Retina (tissue), 1 donor: ENCODE results near the gene C6orf89.

Experiments
- DNase-seq: peaks from one replicate; pipeline ENCODE4 v3.0.0-alpha.2; 2016

The C6orf89 gene

GRCh38 chr6:36954262-36954931 is 68.6 kb downstream of the C6orf89 start, which contains the start of gene PI16:
TSS of gene PI16 (plus strand) at chr6:36954738. CDS start at chr6:36954761, 23 bp downstream.
- no peak for DNase-seq

- no peak for DNase-seq
Measured at GRCh38 chr6:36955136-36955535, 69.4 kb downstream of the C6orf89 start.

DNA sequence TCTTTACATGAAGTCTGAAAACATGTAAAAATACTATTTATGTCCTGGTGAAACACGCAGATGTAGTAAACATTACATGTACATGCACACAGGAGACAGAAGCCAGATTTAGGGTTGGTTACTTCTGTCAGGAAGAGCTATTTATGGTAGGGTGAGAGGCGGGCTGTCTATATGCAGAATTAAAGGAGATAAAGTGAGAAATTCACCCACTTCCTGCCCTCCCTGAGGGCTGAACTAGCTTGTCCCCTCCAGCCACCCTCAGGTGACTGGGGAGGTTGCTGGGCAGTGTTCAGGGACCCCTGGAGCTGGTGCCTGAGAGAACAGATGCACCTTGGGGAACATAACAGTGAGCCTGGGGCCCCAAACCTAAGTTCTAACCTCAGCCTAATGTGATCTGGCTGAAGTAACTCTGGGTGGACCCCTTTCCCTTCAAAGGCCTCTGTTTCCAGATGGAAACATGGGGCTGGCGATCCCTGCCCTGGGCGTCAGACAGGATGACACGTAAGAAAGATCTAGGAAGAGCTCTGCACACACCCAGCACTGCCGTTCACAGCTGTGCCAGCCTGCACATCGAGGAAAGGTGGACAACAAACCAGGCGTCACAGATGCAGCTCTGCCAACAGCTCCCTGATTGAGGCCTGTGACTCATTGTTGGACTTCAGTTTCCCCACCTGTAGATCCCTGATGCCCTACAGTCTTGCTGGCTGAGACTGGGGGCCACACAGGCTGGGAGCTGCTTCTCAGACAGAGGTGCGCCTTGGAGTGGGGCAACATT is 70.1 kb downstream of the C6orf89 start:
- DNase-seq, result no peak

- DNase-seq, result no peak
Measured at GRCh38 chr6:36956446-36956820, 70.7 kb downstream of the C6orf89 start.

- DNase-seq, result no peak
Measured at GRCh38 chr6:36957773-36958271, 72.1 kb downstream of the C6orf89 start.

DNA sequence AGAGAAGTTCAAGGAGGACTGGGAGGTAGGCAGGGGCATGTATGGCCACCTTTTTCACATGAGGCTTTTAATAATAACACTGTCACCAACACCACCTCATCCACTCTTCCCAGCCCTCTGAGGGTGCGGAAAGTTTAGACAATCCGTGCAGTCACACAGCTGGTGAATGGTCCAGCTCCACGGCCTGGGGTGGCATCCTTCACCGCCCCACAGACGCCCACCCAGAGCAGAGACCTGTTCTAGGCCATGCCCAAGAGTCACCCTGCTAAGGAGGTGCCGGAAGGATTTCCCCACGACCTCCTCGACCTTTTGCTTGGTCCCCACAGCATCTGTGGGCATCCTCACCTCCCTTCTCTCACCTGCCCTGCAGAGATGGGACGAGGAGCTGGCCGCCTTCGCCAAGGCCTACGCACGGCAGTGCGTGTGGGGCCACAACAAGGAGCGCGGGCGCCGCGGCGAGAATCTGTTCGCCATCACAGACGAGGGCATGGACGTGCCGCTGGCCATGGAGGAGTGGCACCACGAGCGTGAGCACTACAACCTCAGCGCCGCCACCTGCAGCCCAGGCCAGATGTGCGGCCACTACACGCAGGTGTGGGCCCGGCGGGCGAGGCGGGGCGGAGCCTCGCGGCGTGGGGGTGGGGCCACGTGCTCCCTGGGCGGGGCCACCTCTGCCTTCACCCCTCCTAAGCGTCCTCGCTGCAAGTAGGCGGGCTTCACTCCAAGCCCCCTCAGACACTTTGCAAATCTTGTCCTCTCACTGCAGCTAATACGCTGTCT is 73.2 kb downstream of the C6orf89 start:
- DNase-seq, result no peak

GRCh38 chr6:36959555-36960250 is 74.0 kb downstream of the C6orf89 start:
- no peak for DNase-seq

DNA sequence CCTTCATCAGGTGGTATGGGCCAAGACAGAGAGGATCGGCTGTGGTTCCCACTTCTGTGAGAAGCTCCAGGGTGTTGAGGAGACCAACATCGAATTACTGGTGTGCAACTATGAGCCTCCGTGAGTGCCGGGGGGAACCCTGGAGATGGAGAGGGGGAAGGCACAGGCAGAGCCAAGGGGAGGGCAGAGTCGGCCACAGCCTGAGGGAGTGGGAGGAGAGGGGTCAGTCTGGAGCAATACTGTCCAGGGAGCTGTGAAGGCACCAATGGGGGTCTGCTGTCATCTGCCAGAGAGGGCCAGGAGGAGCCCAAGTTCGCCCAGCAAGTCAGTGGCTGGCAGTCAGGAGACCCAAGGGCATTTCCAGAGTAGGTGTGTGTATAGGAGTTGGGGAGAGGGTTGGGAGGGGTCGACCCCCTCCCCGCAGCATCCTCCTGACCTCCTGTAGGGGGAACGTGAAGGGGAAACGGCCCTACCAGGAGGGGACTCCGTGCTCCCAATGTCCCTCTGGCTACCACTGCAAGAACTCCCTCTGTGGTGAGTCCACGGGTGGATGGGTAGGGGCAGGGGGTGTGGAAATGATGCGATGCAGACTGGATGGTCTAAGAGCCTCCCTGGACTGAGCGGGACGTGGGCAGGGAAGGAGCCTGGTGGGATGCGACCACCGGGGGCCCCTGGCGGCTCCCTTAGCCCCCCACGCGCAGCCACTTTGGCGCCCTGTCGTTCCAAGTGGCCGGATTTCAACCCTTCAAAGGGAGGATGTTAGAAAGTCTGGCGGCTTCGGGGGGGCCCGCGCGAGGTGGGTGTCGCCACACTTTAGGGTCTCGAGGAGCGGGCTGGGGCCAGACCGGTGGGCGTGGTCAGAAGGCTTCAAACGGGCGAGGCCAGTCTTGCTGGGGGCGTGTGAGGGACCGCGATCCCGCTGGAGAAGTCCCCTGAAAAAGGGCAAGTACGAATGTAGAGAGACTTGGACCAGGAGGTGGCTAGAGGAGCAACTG is 76.0 kb downstream of the C6orf89 start:
- DNase-seq, result no peak

DNA sequence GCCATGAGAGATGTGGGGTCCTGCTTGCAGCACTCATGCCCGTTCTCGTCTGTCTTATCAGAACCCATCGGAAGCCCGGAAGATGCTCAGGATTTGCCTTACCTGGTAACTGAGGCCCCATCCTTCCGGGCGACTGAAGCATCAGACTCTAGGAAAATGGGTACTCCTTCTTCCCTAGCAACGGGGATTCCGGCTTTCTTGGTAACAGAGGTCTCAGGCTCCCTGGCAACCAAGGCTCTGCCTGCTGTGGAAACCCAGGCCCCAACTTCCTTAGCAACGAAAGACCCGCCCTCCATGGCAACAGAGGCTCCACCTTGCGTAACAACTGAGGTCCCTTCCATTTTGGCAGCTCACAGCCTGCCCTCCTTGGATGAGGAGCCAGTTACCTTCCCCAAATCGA is 77.1 kb downstream of the C6orf89 start:
- DNase-seq, result peak; percentile 17

DNA sequence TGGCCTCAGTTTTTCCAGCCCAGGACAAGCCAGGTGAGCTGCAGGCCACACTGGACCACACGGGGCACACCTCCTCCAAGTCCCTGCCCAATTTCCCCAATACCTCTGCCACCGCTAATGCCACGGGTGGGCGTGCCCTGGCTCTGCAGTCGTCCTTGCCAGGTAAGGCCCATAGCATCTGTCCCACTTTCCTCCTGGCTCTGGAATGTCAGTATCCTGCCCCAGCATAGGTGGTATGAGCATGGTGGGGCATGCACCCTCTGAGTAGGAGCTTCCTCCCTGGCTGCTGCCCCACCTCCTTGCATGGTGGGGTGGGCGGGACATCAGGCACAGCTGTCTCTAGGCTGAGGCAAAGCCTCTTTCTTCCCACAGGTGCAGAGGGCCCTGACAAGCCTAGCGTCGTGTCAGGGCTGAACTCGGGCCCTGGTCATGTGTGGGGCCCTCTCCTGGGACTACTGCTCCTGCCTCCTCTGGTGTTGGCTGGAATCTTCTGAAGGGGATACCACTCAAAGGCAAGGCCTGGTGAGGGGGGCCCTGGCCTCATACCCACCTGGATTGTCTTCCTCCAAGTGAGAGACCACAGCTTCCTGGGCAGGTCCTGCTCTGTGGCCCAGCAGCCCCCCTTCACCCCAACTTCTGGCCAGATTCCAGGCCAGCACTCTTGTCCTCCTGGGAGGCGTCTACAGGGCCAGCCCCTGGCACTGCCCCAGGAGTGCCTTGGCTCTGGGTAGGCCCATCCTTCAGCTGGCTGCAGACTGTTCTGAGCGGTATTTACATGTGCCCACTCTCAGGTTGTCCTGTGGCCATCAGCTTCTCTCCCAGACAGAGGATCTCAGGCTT is 77.9 kb downstream of the C6orf89 start:
- no peak for DNase-seq

- no peak for DNase-seq
Measured at GRCh38 chr6:36964349-36964748, 78.6 kb downstream of the C6orf89 start.

- DNase-seq, result no peak
Measured at GRCh38 chr6:36964908-36965307, 79.2 kb downstream of the C6orf89 start.

- no peak for DNase-seq
Measured at GRCh38 chr6:36967301-36967700, 81.5 kb downstream of the C6orf89 start.

DNA sequence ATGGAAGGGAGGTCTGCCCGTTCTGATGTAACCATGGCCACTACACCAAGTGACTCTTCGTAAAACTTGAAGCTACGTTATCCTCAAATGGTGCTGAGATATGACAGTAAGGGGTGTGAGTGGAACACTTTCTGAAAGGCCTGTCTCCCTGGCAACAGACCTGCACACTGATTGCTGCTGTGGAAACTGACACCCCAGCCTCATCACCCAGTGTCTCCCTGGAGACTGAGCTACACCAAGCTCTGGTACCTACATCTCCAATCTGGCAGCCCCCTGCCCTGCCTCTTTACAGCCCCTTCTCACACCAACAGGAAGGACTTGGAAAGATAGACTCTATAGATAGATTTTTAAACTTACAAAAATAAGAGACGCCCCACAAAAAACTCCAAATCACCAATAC is 82.0 kb downstream of the C6orf89 start:
- DNase-seq, result no peak

- DNase-seq, result no peak
Measured at GRCh38 chr6:36968266-36968977, 82.7 kb downstream of the C6orf89 start.

DNA sequence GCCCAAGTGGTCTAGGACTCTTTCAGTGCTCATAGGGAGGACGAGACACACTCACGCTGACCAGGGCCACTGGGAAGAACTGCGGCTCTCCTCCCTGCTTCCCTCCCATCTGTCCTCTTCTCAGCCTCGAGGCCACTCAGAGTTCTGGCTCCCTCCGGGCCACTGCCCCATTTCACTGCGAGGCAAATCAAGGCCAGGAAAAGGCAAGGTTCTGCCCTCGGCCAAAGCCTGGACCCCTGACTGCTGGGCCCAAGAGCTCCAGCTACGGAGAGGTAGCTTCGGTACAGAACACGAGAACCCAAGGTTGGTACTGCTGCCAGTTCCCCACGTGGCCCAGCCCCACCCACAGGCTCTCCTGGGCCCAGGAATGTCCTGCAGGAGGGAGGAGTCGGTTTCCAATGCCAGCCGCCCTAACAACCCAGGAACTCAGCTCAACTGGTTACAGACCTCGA is 83.5 kb downstream of the C6orf89 start:
- DNase-seq, result no peak

GRCh38 chr6:36969988-36970891 is 84.5 kb downstream of the C6orf89 start:
- DNase-seq, result no peak
